ENCODE data around the gene NONO.
"Not testable (repeated sequence)": the region's sequence is repeated elsewhere in the genome, so short reads cannot be mapped to it uniquely, and the experiment has no call there.

The NONO gene

GRCh38 chrX:71256051-71256450, 27.4 kb upstream of the NONO start:
- H3K79me2 ChIP-seq (ENCODE audit: insufficient read depth, low read depth): no peaks in the 10 kb centered on the region
- H3K4me2 ChIP-seq: peak overlapping the region; percentile 68; the same call in 1 of the 2 replicates
- no peak for TF ChIP-seq CTCF (conservative IDR thresholded peaks at IDR 0.05; ENCODE audit: low read depth, low read length)
- H3K27ac ChIP-seq: no peak overlapping the region
- H3K27me3 ChIP-seq (ENCODE audit: insufficient read depth, low read depth): no peaks in the 10 kb centered on the region
- H4K20me1 ChIP-seq (ENCODE audit: insufficient read depth): no peaks in the 10 kb centered on the region
- peaks cover 28% of the 10 kb centered on the region for H3K4me1 ChIP-seq (ENCODE audit: low read depth, poor library complexity, severe bottlenecking)
- H2AFZ ChIP-seq (ENCODE audit: low read depth): peak overlapping the region; percentile 62; the same call in 1 of the 2 replicates
- H3K9ac ChIP-seq: no peak overlapping the region
- no peaks in the 10 kb centered on the region for H3K36me3 ChIP-seq (ENCODE audit: insufficient read depth)
- no peak overlapping the region for H3K4me3 ChIP-seq (IDR thresholded peaks at IDR 0.05; ENCODE audit: insufficient read depth, low read depth, low read length)

GRCh38 chrX:71256856-71257255, 26.6 kb upstream of the NONO start:
- Histone ChIP-seq H3K4me2 (no peak overlapping the region), H3K4me3 (IDR thresholded peaks at IDR 0.05; ENCODE audit: insufficient read depth, low read depth, low read length) (no peak overlapping the region), H3K4me1 (ENCODE audit: low read depth, poor library complexity, severe bottlenecking) (peaks cover 20% of the 10 kb centered on the region), H3K9ac (no peak overlapping the region), H3K27ac (no peak overlapping the region), H2AFZ (ENCODE audit: low read depth) (no peak overlapping the region), H3K79me2 (ENCODE audit: insufficient read depth, low read depth) (no peaks in the 10 kb centered on the region), H3K27me3 (ENCODE audit: insufficient read depth, low read depth) (no peaks in the 10 kb centered on the region), H4K20me1 (ENCODE audit: insufficient read depth) (no peaks in the 10 kb centered on the region), H3K36me3 (ENCODE audit: insufficient read depth) (no peaks in the 10 kb centered on the region)
- no peak for TF ChIP-seq CTCF (conservative IDR thresholded peaks at IDR 0.05; ENCODE audit: low read depth, low read length)

GRCh38 chrX:71268624-71269023, 14.8 kb upstream of the NONO start:
- H3K27me3 ChIP-seq (ENCODE audit: insufficient read depth, low read depth); H3K4me2 ChIP-seq; H4K20me1 ChIP-seq (ENCODE audit: insufficient read depth); H2AFZ ChIP-seq (ENCODE audit: low read depth); H3K4me1 ChIP-seq (ENCODE audit: low read depth, poor library complexity, severe bottlenecking); H3K36me3 ChIP-seq (ENCODE audit: insufficient read depth); H3K4me3 ChIP-seq (IDR thresholded peaks at IDR 0.05; ENCODE audit: insufficient read depth, low read depth, low read length); H3K9ac ChIP-seq; H3K79me2 ChIP-seq (ENCODE audit: insufficient read depth, low read depth); H3K27ac ChIP-seq: not testable (repeated sequence)

- Histone ChIP-seq H3K27me3 (ENCODE audit: insufficient read depth, low read depth) (no peaks in the 10 kb centered on the region), H3K79me2 (ENCODE audit: insufficient read depth, low read depth) (no peaks in the 10 kb centered on the region), H4K20me1 (ENCODE audit: insufficient read depth) (no peaks in the 10 kb centered on the region), H3K4me2 (no peak overlapping the region), H3K9ac (no peak overlapping the region), H3K4me3 (IDR thresholded peaks at IDR 0.05; ENCODE audit: insufficient read depth, low read depth, low read length) (no peak overlapping the region), H2AFZ (ENCODE audit: low read depth) (no peak overlapping the region), H3K36me3 (ENCODE audit: insufficient read depth) (no peaks in the 10 kb centered on the region), H3K4me1 (ENCODE audit: low read depth, poor library complexity, severe bottlenecking) (no peaks in the 10 kb centered on the region), H3K27ac (no peak overlapping the region)
- TF ChIP-seq CTCF (conservative IDR thresholded peaks at IDR 0.05; ENCODE audit: low read depth, low read length): no peak
These were observed 13.5 kb upstream of the NONO start for GRCh38 chrX:71269801-71270395.

- H3K4me3 ChIP-seq (IDR thresholded peaks at IDR 0.05; ENCODE audit: insufficient read depth, low read depth, low read length); H3K27me3 ChIP-seq (ENCODE audit: insufficient read depth, low read depth); H3K27ac ChIP-seq; H3K79me2 ChIP-seq (ENCODE audit: insufficient read depth, low read depth); H3K4me1 ChIP-seq (ENCODE audit: low read depth, poor library complexity, severe bottlenecking); H3K9ac ChIP-seq; H3K36me3 ChIP-seq (ENCODE audit: insufficient read depth); H4K20me1 ChIP-seq (ENCODE audit: insufficient read depth); H3K4me2 ChIP-seq; H2AFZ ChIP-seq (ENCODE audit: low read depth): not testable (repeated sequence)
These were observed 11.1 kb upstream of the NONO start for GRCh38 chrX:71272313-71272712.

GRCh38 chrX:71281300-71281699, 2.1 kb upstream of the NONO start:
- H3K4me2 ChIP-seq; H3K27me3 ChIP-seq (ENCODE audit: insufficient read depth, low read depth); H3K27ac ChIP-seq; H3K4me3 ChIP-seq (IDR thresholded peaks at IDR 0.05; ENCODE audit: insufficient read depth, low read depth, low read length); H2AFZ ChIP-seq (ENCODE audit: low read depth); H3K9ac ChIP-seq; H3K36me3 ChIP-seq (ENCODE audit: insufficient read depth): not testable (repeated sequence)
- Histone ChIP-seq H4K20me1 (ENCODE audit: insufficient read depth) (peaks cover 12% of the 10 kb centered on the region; the same call in 1 of the 2 replicates), H3K4me1 (ENCODE audit: low read depth, poor library complexity, severe bottlenecking) (peaks cover 18% of the 10 kb centered on the region), H3K79me2 (ENCODE audit: insufficient read depth, low read depth) (peaks cover 27% of the 10 kb centered on the region)
